ENCODE data around the gene NCK2. TPM values are rescaled to one million over a fixed set of nuclear protein-coding genes. Genes with fewer than 3 reads are reported as not detected.

The NCK2 gene
- total and polyA plus RNA-seq, 10 of the 15 experiments (the other 5 are each of a cell fraction or from before 2014, with no cell fraction given), result 1.2 to 30.9 (median 14.1) TPM

- FAIRE-seq, result no peak
- no peak overlapping the region for H2AFZ ChIP-seq (ENCODE audit: control insufficient read depth, low read depth, low read length)
- ChIA-PET SMC1A (ENCODE audit: uncharacterized antibody, unreplicated experiment) (interaction anchor here (1.3 kb wide), 1 partner anchor 13 kb away, joined by 4 read pairs; no protein-coding TSS in a partner anchor), RAD21 (ENCODE audit: unreplicated experiment) (no interaction called here), POLR2A (no interaction called here), CTCF (no interaction called here)
- ATAC-seq, result no peak
- intact Hi-C loops (cut with micrococcal nuclease; ENCODE audit: unreplicated experiment), result no loop called here
- no peak for DNase-seq (ENCODE audit: low read depth, low spot score)
- peaks cover 13% of the 10 kb centered on the region for H3K79me2 ChIP-seq (ENCODE audit: control insufficient read depth, insufficient read depth, low read length)
- TF ChIP-seq ZBTB4 (CRISPR knock-in tag; IDR thresholded peaks at IDR 0.05), result no peak
- TF ChIP-seq RB1 (IDR thresholded peaks at IDR 0.05; ENCODE audit: borderline replicate concordance), result no peak
- TF ChIP-seq ZNF687 (IDR thresholded peaks at IDR 0.05), result no peak
- no peak for TF ChIP-seq YY1 (IDR thresholded peaks at IDR 0.05; ENCODE audit: low read depth, low read length)
- TF ChIP-seq CTCF (IDR thresholded peaks at IDR 0.05 in 2 of 3, conservative IDR thresholded peaks at IDR 0.05 in 1 of 3; ENCODE audit: control insufficient read depth in 2 of 3, extremely low read depth in 1 of 3, insufficient read depth in 1 of 3, low read depth in 3 of 3, low read length in 3 of 3), result no peak
- no peak for TF ChIP-seq BCL11A (IDR thresholded peaks at IDR 0.05; ENCODE audit: low read depth, low read length)
- in situ Hi-C loops (cut with MboI), result no loop called here
- no peaks in the 10 kb centered on the region; the same call in 1 of the 2 replicates for H4K20me1 ChIP-seq (ENCODE audit: control insufficient read depth, insufficient read depth)
- 29% methylated on average over 2 of the region's 2 CpGs for WGBS (ENCODE audit: insufficient coverage, insufficient replicate concordance, low lambda C conversion rate, missing lambda C conversion rate)
- H3K27me3 ChIP-seq (replicated peaks in 1 of 2; ENCODE audit: control insufficient read depth in 2 of 2, insufficient read depth in 2 of 2, low read length in 1 of 2), result no peaks in the 10 kb centered on the region
- no peak overlapping the region for H3K4me3 ChIP-seq
- H3K4me2 ChIP-seq (ENCODE audit: control insufficient read depth, insufficient read depth), result no peak overlapping the region
- H3K9me3 ChIP-seq (replicated peaks; ENCODE audit: control insufficient read depth, insufficient read depth, low read length), result peaks cover 10% of the 10 kb centered on the region
- BruUV-seq (replicated peaks), result no TSS peak
- H3K4me1 ChIP-seq (ENCODE audit: control insufficient read depth, insufficient read depth, low read length), result peaks cover 4% of the 10 kb centered on the region; the same call in 1 of the 2 replicates
- no peaks in the 10 kb centered on the region for H3K36me3 ChIP-seq (ENCODE audit: control insufficient read depth in 2 of 2, insufficient read depth in 2 of 2, low read length in 1 of 2)
- no peak overlapping the region for H3K27ac ChIP-seq (ENCODE audit: control insufficient read depth, insufficient read depth)
- H3K9ac ChIP-seq (ENCODE audit: control insufficient read depth, insufficient read depth, low read length), result no peak overlapping the region
Measured at GRCh38 chr2:105841551-105841950, 96.8 kb downstream of the NCK2 start.

Data from GM12878 (cell line).